Liver (tissue), 9 donors: ENCODE measurements around the gene PGLYRP3. TPM values are rescaled to one million over a fixed set of nuclear protein-coding genes. Genes with fewer than 3 reads are reported as not detected.

Experiments
- DNase-seq: peaks from one replicate; pipeline ENCODE4 v3.0.0-alpha.2; 2017; ENCODE audit warnings: low spot score
- H3K27ac ChIP-seq, 2 donors: one replicate each; pipeline ENCODE4 v1.7.0; 2013; ENCODE audit warnings: inconsistent platforms in 2 of 2, low read length in 2 of 2, control low read depth in 1 of 2, low read depth in 1 of 2, mild to moderate bottlenecking in 1 of 2
- H3K27me3 ChIP-seq, 4 donors: one replicate each; pipeline versions ENCODE4 v1.6.1 to v1.7.0; 2013; ENCODE audit warnings: low read length in 3 of 4, inconsistent platforms in 1 of 4, mild to moderate bottlenecking in 1 of 4, moderate library complexity in 1 of 4; ENCODE audit not compliant: control insufficient read depth in 4 of 4, insufficient read depth in 4 of 4
- H3K36me3 ChIP-seq, 4 donors: one replicate each; pipeline versions ENCODE4 v1.6.1 to v1.7.0; 2013; ENCODE audit warnings: low read length in 3 of 4, mild to moderate bottlenecking in 3 of 4, low read depth in 1 of 4, moderate library complexity in 1 of 4; ENCODE audit not compliant: control insufficient read depth in 4 of 4, insufficient read depth in 3 of 4
- H3K4me1 ChIP-seq, 4 donors: one replicate each; pipeline versions ENCODE4 v1.6.1 to v1.7.0; 2013; ENCODE audit warnings: low read length in 3 of 4, mild to moderate bottlenecking in 3 of 4, moderate library complexity in 1 of 4; ENCODE audit not compliant: control insufficient read depth in 4 of 4, insufficient read depth in 4 of 4
- H3K4me3 ChIP-seq, 3 donors: one replicate each; pipeline versions ENCODE4 v1.6.1 to v1.7.0; 2013; ENCODE audit warnings: low read length in 3 of 3, control low read depth in 1 of 3, low read depth in 1 of 3, mild to moderate bottlenecking in 1 of 3
- H3K9ac ChIP-seq, 2 donors: one replicate each; pipeline ENCODE4 v1.7.0; 2013; ENCODE audit warnings: low read length in 2 of 2, mild to moderate bottlenecking in 2 of 2, moderate library complexity in 2 of 2, control low read depth in 1 of 2, low read depth in 1 of 2
- H3K9me3 ChIP-seq, 4 donors: one replicate each; pipeline versions ENCODE4 v1.6.1 to v1.7.0; 2013; ENCODE audit warnings: low read length in 3 of 4; ENCODE audit not compliant: control insufficient read depth in 4 of 4
- ATF3 ChIP-seq: IDR thresholded peaks from 2 replicates; pipeline ENCODE4 v1.6.1; 2016; ENCODE audit warnings: antibody characterized with exemption
- CTCF ChIP-seq: fragments of 150-350 bp; IDR thresholded peaks from 2 replicates; pipeline ENCODE4 v1.5.1; 2017; ENCODE audit warnings: improper control_type of control experiment, low read depth, low read length; ENCODE audit not compliant: missing input control
- FOXA1 ChIP-seq: IDR thresholded peaks from 2 replicates; pipeline ENCODE4 v1.6.1; 2016; ENCODE audit warnings: antibody characterized with exemption
- FOXA2 ChIP-seq: IDR thresholded peaks from 2 replicates; pipeline ENCODE4 v1.6.1; 2016; ENCODE audit warnings: antibody characterized with exemption
- HNF4A ChIP-seq, 2 donors: conservative IDR thresholded peaks; 2 replicates each; pipeline ENCODE4 v1.6.1; 2016; ENCODE audit warnings: antibody characterized with exemption in 2 of 2, mild to moderate bottlenecking in 2 of 2
- JUND ChIP-seq, 2 donors: IDR thresholded peaks; 2 replicates each; pipeline ENCODE4 v1.6.1; 2016; ENCODE audit warnings: antibody characterized with exemption in 2 of 2
- MAX ChIP-seq: IDR thresholded peaks from 2 replicates; pipeline ENCODE4 v1.6.1; 2016; ENCODE audit warnings: antibody characterized with exemption
- NR2F2 ChIP-seq: IDR thresholded peaks from 2 replicates; pipeline ENCODE4 v1.6.1; 2016; ENCODE audit warnings: antibody characterized with exemption
- RAD21 ChIP-seq, 2 donors: IDR thresholded peaks; 2 replicates each; pipeline ENCODE4 v1.6.1; 2016; ENCODE audit warnings: antibody characterized with exemption in 2 of 2, mild to moderate bottlenecking in 2 of 2
- RXRA ChIP-seq, 2 donors: IDR thresholded peaks; 2 replicates each; pipeline ENCODE4 v1.6.1; 2017 to 2018; ENCODE audit warnings: antibody characterized with exemption in 2 of 2, mild to moderate bottlenecking in 1 of 2
- SP1 ChIP-seq: IDR thresholded peaks from 2 replicates; pipeline ENCODE4 v1.6.1; 2018; ENCODE audit warnings: antibody characterized with exemption, mild to moderate bottlenecking
- TAF1 ChIP-seq: conservative IDR thresholded peaks from 2 replicates; pipeline ENCODE4 v1.6.1; 2016; ENCODE audit warnings: antibody characterized with exemption, mild to moderate bottlenecking
- YY1 ChIP-seq: IDR thresholded peaks from 2 replicates; pipeline ENCODE4 v1.6.1; 2016; ENCODE audit warnings: antibody characterized with exemption, mild to moderate bottlenecking
- ZBTB33 ChIP-seq: IDR thresholded peaks from 2 replicates; pipeline ENCODE4 v1.6.1; 2016; ENCODE audit warnings: antibody characterized with exemption
- WGBS: extraction: QIAGEN DNeasy Blood & Tissue Kit; methylation state at CpG from one replicate; pipeline ENCODE4 v1.1.7; 2013; 5-methylcytosine and 5-hydroxymethylcytosine counted together
- polyA plus RNA-seq, 2 donors: library from polyadenylated mRNA; stranded (reverse) in 1 of 2; unstranded in 1 of 2; fragments of 200-250 nt in 1 of 2; fragments of >200 nt in 1 of 2; fragmentation: Nextera tagmentation in 1 of 2; extraction: Ambion mirVana in 1 of 2; gene quantifications; one replicate each; pipeline versions ENCODE4 v1.2.1 to v1.2.3, GENCODE V29; 2013 to 2015
- total RNA-seq, 2 donors: library from RNA; depleted of rRNA; stranded (reverse); fragments of >200 nt; gene quantifications; one replicate each; pipeline ENCODE4 v1.2.3, GENCODE V29; 2014
- donor health status: healthy.
- donor health status: healthy.
- donor health status: healthy.
- donor health status: healthy.
- donor health status: healthy.

PGLYRP3 gene
- total and polyA plus RNA-seq, 4 donors, result not detected

GRCh38 chr1:153265457-153265856 is 47.3 kb downstream of the PGLYRP3 start:
- no peak overlapping the region for H3K9ac ChIP-seq
- TF ChIP-seq FOXA2, result no peak
- H3K36me3 ChIP-seq, result no peaks in the 10 kb centered on the region
- no peak for DNase-seq
- peaks cover 5 to 10% (median 7%) of the 10 kb centered on the region in 4 donors for H3K4me1 ChIP-seq
- 86% methylated on average over 1 of the region's 1 CpG for WGBS
- no peaks in the 10 kb centered on the region for H3K9me3 ChIP-seq
- no peak overlapping the region for H3K4me3 ChIP-seq
- H3K27me3 ChIP-seq, result peaks cover 4 to 18% (median 8%) of the 10 kb centered on the region in 4 donors
- no peak overlapping the region for H3K27ac ChIP-seq

GRCh38 chr1:153262462-153263157 is 50.1 kb downstream of the PGLYRP3 start:
- DNase-seq, result no peak
- H3K4me3 ChIP-seq, result no peak overlapping the region
- 55% methylated on average over 10 of the region's 10 CpGs for WGBS
- no peak overlapping the region for H3K27ac ChIP-seq
- H3K36me3 ChIP-seq, result no peaks in the 10 kb centered on the region
- no peak overlapping the region for H3K9ac ChIP-seq
- H3K27me3 ChIP-seq, result peaks cover 7 to 18% (median 9%) of the 10 kb centered on the region in 4 donors
- peaks cover 5 to 10% (median 7%) of the 10 kb centered on the region in 4 donors for H3K4me1 ChIP-seq
- no peaks in the 10 kb centered on the region for H3K9me3 ChIP-seq
- TF ChIP-seq ZBTB33, result no peak
- TF ChIP-seq FOXA1, result no peak
- TF ChIP-seq MAX, result no peak
- no peak for TF ChIP-seq JUND (IDR thresholded peaks at IDR 0.05)
- no peak for TF ChIP-seq SP1

GRCh38 chr1:153262070-153262366 is 50.7 kb downstream of the PGLYRP3 start:
- WGBS, result 65% methylated on average over 6 of the region's 6 CpGs

More at GRCh38 chr1:153262070-153262366, 50.7 kb downstream of the PGLYRP3 start:
- TF ChIP-seq NR2F2, result no peak
- TF ChIP-seq SP1, result no peak
- no peak for TF ChIP-seq RAD21 (IDR thresholded peaks at IDR 0.05)
- no peak for TF ChIP-seq CTCF
- no peak for TF ChIP-seq FOXA1
- no peak for TF ChIP-seq HNF4A (conservative IDR thresholded peaks at IDR 0.05)
- TF ChIP-seq RXRA (IDR thresholded peaks at IDR 0.05), result no peak
- TF ChIP-seq ATF3, result no peak
- TF ChIP-seq ZBTB33, result no peak
- TF ChIP-seq JUND (IDR thresholded peaks at IDR 0.05), result no peak
- no peak for TF ChIP-seq YY1
- no peak for TF ChIP-seq TAF1
- Histone ChIP-seq H3K36me3 (no peaks in the 10 kb centered on the region), H3K27me3 (peaks cover 7 to 18% (median 9%) of the 10 kb centered on the region in 4 donors), H3K9ac (no peak overlapping the region), H3K9me3 (no peaks in the 10 kb centered on the region), H3K27ac (no peak overlapping the region), H3K4me3 (no peak overlapping the region), H3K4me1 (peaks cover 5 to 10% (median 7%) of the 10 kb centered on the region in 4 donors)
- no peak for DNase-seq
